ENCODE measurements around the gene DR1.

DR1 gene

GRCh38 chr1:93331412-93331811, 14.3 kb upstream of the DR1 start:
- H2BK15ac ChIP-seq (ENCODE audit: low read depth, poor library complexity, severe bottlenecking) = no peak overlapping the region
- no peak overlapping the region for H4K8ac ChIP-seq (ENCODE audit: low read length)
- H3K14ac ChIP-seq (ENCODE audit: low read length in 2 of 2) = no peak overlapping the region
- H3K18ac ChIP-seq (ENCODE audit: low read depth in 1 of 2, low read length in 2 of 2) = no peak overlapping the region
- H2BK12ac ChIP-seq (ENCODE audit: low read length in 2 of 2) = no peak overlapping the region
- no peak overlapping the region for H2AK5ac ChIP-seq (ENCODE audit: low read length, severe bottlenecking)
- no peak overlapping the region for H4K91ac ChIP-seq (ENCODE audit: low read length)
- H3K27me3 ChIP-seq (ENCODE audit: control insufficient read depth in 1 of 2, insufficient read depth in 1 of 2, low read length in 2 of 2) = no peaks in the 10 kb centered on the region
- no peak overlapping the region for H3K23ac ChIP-seq (ENCODE audit: low read length in 2 of 2)
- no peak overlapping the region for H2BK120ac ChIP-seq (ENCODE audit: low read depth, low read length)
- H3K79me1 ChIP-seq (replicated peaks; ENCODE audit: low read length, poor library complexity, severe bottlenecking) = no peaks in the 10 kb centered on the region
- no peaks in the 10 kb centered on the region for H3K4me1 ChIP-seq (ENCODE audit: control insufficient read depth, insufficient read depth, low read depth, low read length)
- peaks cover 0 to 9% of the 10 kb centered on the region in 2 experiments for H3K36me3 ChIP-seq (ENCODE audit: control insufficient read depth in 1 of 2, insufficient read depth in 2 of 2, low read depth in 1 of 2, low read length in 2 of 2)
- WGBS = 80% methylated on average over 1 of the region's 2 CpGs
- no peak overlapping the region for H2BK5ac ChIP-seq (ENCODE audit: low read depth, low read length, poor library complexity, severe bottlenecking)
- H3K9ac ChIP-seq (ENCODE audit: low read length) = no peak overlapping the region
- H3K4me3 ChIP-seq (ENCODE audit: insufficient read depth in 1 of 2, low read depth in 1 of 2, low read length in 2 of 2) = no peak overlapping the region
- no peak overlapping the region for H3K27ac ChIP-seq (ENCODE audit: low read length, poor library complexity, severe bottlenecking)
- H3K4me2 ChIP-seq (ENCODE audit: low read length, poor library complexity, severe bottlenecking) = no peak overlapping the region
- peak; percentile 30 for DNase-seq
- H3K9me3 ChIP-seq (ENCODE audit: control insufficient read depth, low read length) = no peaks in the 10 kb centered on the region
- H3K4ac ChIP-seq (ENCODE audit: low read depth in 1 of 2, low read length in 2 of 2) = no peak overlapping the region
- no peak overlapping the region for H2AFZ ChIP-seq (ENCODE audit: low read depth, low read length)

GRCh38 chr1:93332368-93332767, 13.3 kb upstream of the DR1 start:
- H3K4me1 ChIP-seq (ENCODE audit: control insufficient read depth, insufficient read depth, low read depth, low read length) = no peaks in the 10 kb centered on the region
- no peak overlapping the region for H3K4me3 ChIP-seq (ENCODE audit: insufficient read depth in 1 of 2, low read depth in 1 of 2, low read length in 2 of 2)
- H3K18ac ChIP-seq (ENCODE audit: low read depth in 1 of 2, low read length in 2 of 2) = no peak overlapping the region
- no peak overlapping the region for H2BK15ac ChIP-seq (ENCODE audit: low read depth, poor library complexity, severe bottlenecking)
- H2AFZ ChIP-seq (ENCODE audit: low read depth, low read length) = no peak overlapping the region
- no peak overlapping the region for H3K23ac ChIP-seq (ENCODE audit: low read length in 2 of 2)
- H3K79me1 ChIP-seq (replicated peaks; ENCODE audit: low read length, poor library complexity, severe bottlenecking) = no peaks in the 10 kb centered on the region
- H4K8ac ChIP-seq (ENCODE audit: low read length) = no peak overlapping the region
- H4K91ac ChIP-seq (ENCODE audit: low read length) = no peak overlapping the region
- no peak for DNase-seq
- H3K27me3 ChIP-seq (ENCODE audit: control insufficient read depth in 1 of 2, insufficient read depth in 1 of 2, low read length in 2 of 2) = no peaks in the 10 kb centered on the region
- no peak overlapping the region for H3K14ac ChIP-seq (ENCODE audit: low read length in 2 of 2)
- H3K4me2 ChIP-seq (ENCODE audit: low read length, poor library complexity, severe bottlenecking) = no peak overlapping the region
- H2BK5ac ChIP-seq (ENCODE audit: low read depth, low read length, poor library complexity, severe bottlenecking) = no peak overlapping the region
- H3K27ac ChIP-seq (ENCODE audit: low read length, poor library complexity, severe bottlenecking) = no peak overlapping the region
- no CpG with 5 or more reads among the region's 1 CpG for WGBS
- no peaks in the 10 kb centered on the region for H3K9me3 ChIP-seq (ENCODE audit: control insufficient read depth, low read length)
- no peak overlapping the region for H2AK5ac ChIP-seq (ENCODE audit: low read length, severe bottlenecking)
- no peak overlapping the region for H2BK12ac ChIP-seq (ENCODE audit: low read length in 2 of 2)
- H3K36me3 ChIP-seq (ENCODE audit: control insufficient read depth in 1 of 2, insufficient read depth in 2 of 2, low read depth in 1 of 2, low read length in 2 of 2) = peaks cover 0 to 15% of the 10 kb centered on the region in 2 experiments
- no peak overlapping the region for H2BK120ac ChIP-seq (ENCODE audit: low read depth, low read length)
- H3K4ac ChIP-seq (ENCODE audit: low read depth in 1 of 2, low read length in 2 of 2) = no peak overlapping the region
- H3K9ac ChIP-seq (ENCODE audit: low read length) = no peak overlapping the region

GRCh38 chr1:93338387-93339146, 7.1 kb upstream of the DR1 start:
- Histone ChIP-seq H3K36me3 (ENCODE audit: control insufficient read depth in 1 of 2, insufficient read depth in 2 of 2, low read depth in 1 of 2, low read length in 2 of 2) (peaks cover 0 to 34% of the 10 kb centered on the region in 2 experiments), H2BK5ac (ENCODE audit: low read depth, low read length, poor library complexity, severe bottlenecking) (no peak overlapping the region), H2BK15ac (ENCODE audit: low read depth, poor library complexity, severe bottlenecking) (no peak overlapping the region), H3K27ac (ENCODE audit: low read length, poor library complexity, severe bottlenecking) (peak overlapping the region; percentile 73), H2BK120ac (ENCODE audit: low read depth, low read length) (no peak overlapping the region), H3K4me3 (ENCODE audit: insufficient read depth in 1 of 2, low read depth in 1 of 2, low read length in 2 of 2) (no peak overlapping the region), H3K9ac (ENCODE audit: low read length) (no peak overlapping the region), H4K91ac (ENCODE audit: low read length) (no peak overlapping the region), H3K23ac (ENCODE audit: low read length in 2 of 2) (no peak overlapping the region), H3K4me1 (ENCODE audit: control insufficient read depth, insufficient read depth, low read depth, low read length) (peaks cover 2% of the 10 kb centered on the region), H3K14ac (ENCODE audit: low read length in 2 of 2) (no peak overlapping the region), H2BK12ac (ENCODE audit: low read length in 2 of 2) (peak overlapping the region in 1 of 2 experiments; percentile 39), H3K4ac (ENCODE audit: low read depth in 1 of 2, low read length in 2 of 2) (no peak overlapping the region), H3K27me3 (ENCODE audit: control insufficient read depth in 1 of 2, insufficient read depth in 1 of 2, low read length in 2 of 2) (no peaks in the 10 kb centered on the region), H4K8ac (ENCODE audit: low read length) (no peak overlapping the region), H2AK5ac (ENCODE audit: low read length, severe bottlenecking) (peak overlapping the region; percentile 18), H2AFZ (ENCODE audit: low read depth, low read length) (no peak overlapping the region), H3K79me1 (replicated peaks; ENCODE audit: low read length, poor library complexity, severe bottlenecking) (peaks cover 4% of the 10 kb centered on the region), H3K4me2 (ENCODE audit: low read length, poor library complexity, severe bottlenecking) (no peak overlapping the region), H3K9me3 (ENCODE audit: control insufficient read depth, low read length) (no peaks in the 10 kb centered on the region), H3K18ac (ENCODE audit: low read depth in 1 of 2, low read length in 2 of 2) (no peak overlapping the region)
- peak; percentile 55 for DNase-seq
- WGBS = 100% methylated on average over 1 of the region's 5 CpGs

GRCh38 chr1:93339171-93339697, 6.5 kb upstream of the DR1 start:
- no peak overlapping the region for H2BK5ac ChIP-seq (ENCODE audit: low read depth, low read length, poor library complexity, severe bottlenecking)
- DNase-seq = no peak
- H3K14ac ChIP-seq (ENCODE audit: low read length in 2 of 2) = no peak overlapping the region
- H3K4me2 ChIP-seq (ENCODE audit: low read length, poor library complexity, severe bottlenecking) = no peak overlapping the region
- no peak overlapping the region for H3K23ac ChIP-seq (ENCODE audit: low read length in 2 of 2)
- H4K8ac ChIP-seq (ENCODE audit: low read length) = no peak overlapping the region
- H3K36me3 ChIP-seq (ENCODE audit: control insufficient read depth in 1 of 2, insufficient read depth in 2 of 2, low read depth in 1 of 2, low read length in 2 of 2) = peaks cover 0 to 34% of the 10 kb centered on the region in 2 experiments
- peaks cover 4% of the 10 kb centered on the region for H3K79me1 ChIP-seq (replicated peaks; ENCODE audit: low read length, poor library complexity, severe bottlenecking)
- H3K9me3 ChIP-seq (ENCODE audit: control insufficient read depth, low read length) = no peaks in the 10 kb centered on the region
- peak overlapping the region; percentile 61 for H3K27ac ChIP-seq (ENCODE audit: low read length, poor library complexity, severe bottlenecking)
- H3K4me1 ChIP-seq (ENCODE audit: control insufficient read depth, insufficient read depth, low read depth, low read length) = peaks cover 2% of the 10 kb centered on the region
- no peak overlapping the region for H2BK15ac ChIP-seq (ENCODE audit: low read depth, poor library complexity, severe bottlenecking)
- peak overlapping the region in 1 of 2 experiments; percentile 39 for H2BK12ac ChIP-seq (ENCODE audit: low read length in 2 of 2)
- H3K4me3 ChIP-seq (ENCODE audit: insufficient read depth in 1 of 2, low read depth in 1 of 2, low read length in 2 of 2) = no peak overlapping the region
- H2AFZ ChIP-seq (ENCODE audit: low read depth, low read length) = no peak overlapping the region
- H4K91ac ChIP-seq (ENCODE audit: low read length) = no peak overlapping the region
- H2BK120ac ChIP-seq (ENCODE audit: low read depth, low read length) = no peak overlapping the region
- peak overlapping the region; percentile 18 for H2AK5ac ChIP-seq (ENCODE audit: low read length, severe bottlenecking)
- no peaks in the 10 kb centered on the region for H3K27me3 ChIP-seq (ENCODE audit: control insufficient read depth in 1 of 2, insufficient read depth in 1 of 2, low read length in 2 of 2)
- no peak overlapping the region for H3K9ac ChIP-seq (ENCODE audit: low read length)
- H3K4ac ChIP-seq (ENCODE audit: low read depth in 1 of 2, low read length in 2 of 2) = no peak overlapping the region
- 0% methylated on average over 2 of the region's 3 CpGs for WGBS
- no peak overlapping the region for H3K18ac ChIP-seq (ENCODE audit: low read depth in 1 of 2, low read length in 2 of 2)
